Endometrial microvascular endothelial cells (primary cell): ENCODE results near the gene HNRNPD. TPM values are rescaled to one million over a fixed set of nuclear protein-coding genes. Genes with fewer than 3 reads are reported as not detected.
"Not testable (repeated sequence)": the region's sequence is repeated elsewhere in the genome, so short reads cannot be mapped to it uniquely, and the experiment has no call there.

Experiments
- in situ Hi-C: cut with HindIII; loops from 2 replicates; pipeline ENCODE4 v1.10.0; 2017; ENCODE audit warnings: low sequenced_read_pairs, low pct_unique_long_range_greater_than_20kb; ENCODE audit errors: inconsistent ontology term
- total RNA-seq: library from RNA; depleted of rRNA; stranded (reverse); fragments of >200 nt; gene quantifications from one replicate; pipeline ENCODE4 v1.2.3, GENCODE V29; 2015; ENCODE audit errors: inconsistent ontology term

HNRNPD gene, protein sequence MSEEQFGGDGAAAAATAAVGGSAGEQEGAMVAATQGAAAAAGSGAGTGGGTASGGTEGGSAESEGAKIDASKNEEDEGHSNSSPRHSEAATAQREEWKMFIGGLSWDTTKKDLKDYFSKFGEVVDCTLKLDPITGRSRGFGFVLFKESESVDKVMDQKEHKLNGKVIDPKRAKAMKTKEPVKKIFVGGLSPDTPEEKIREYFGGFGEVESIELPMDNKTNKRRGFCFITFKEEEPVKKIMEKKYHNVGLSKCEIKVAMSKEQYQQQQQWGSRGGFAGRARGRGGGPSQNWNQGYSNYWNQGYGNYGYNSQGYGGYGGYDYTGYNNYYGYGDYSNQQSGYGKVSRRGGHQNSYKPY
- total RNA-seq = 103 TPM

GRCh38 chr4:82373816-82374625, at the start of gene HNRNPD:
Gene HNRNPD (minus strand): TSS chr4:82373991. CDS start chr4:82373678, 313 bp downstream.
- in situ Hi-C loops = no loop called here

DNA sequence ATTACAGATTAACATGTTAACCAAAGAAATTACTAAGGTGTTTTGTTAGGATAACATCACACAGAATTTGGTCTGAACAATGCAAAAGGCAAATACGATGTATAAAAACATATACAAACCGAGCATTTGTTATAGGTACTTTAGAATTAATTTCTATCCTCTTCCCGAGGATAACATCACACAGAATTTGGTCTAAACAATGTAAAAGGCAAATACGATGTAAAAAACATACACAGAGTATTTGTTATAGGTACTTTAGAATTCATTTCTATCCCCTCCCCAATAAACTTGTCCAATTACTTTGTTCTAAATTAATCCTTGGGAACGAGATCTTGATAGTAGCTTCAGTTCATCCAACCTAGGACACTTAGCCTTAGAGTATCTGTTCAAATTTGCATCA, 48.8 kb upstream of the HNRNPD start:
- in situ Hi-C loops = no loop called here

DNA sequence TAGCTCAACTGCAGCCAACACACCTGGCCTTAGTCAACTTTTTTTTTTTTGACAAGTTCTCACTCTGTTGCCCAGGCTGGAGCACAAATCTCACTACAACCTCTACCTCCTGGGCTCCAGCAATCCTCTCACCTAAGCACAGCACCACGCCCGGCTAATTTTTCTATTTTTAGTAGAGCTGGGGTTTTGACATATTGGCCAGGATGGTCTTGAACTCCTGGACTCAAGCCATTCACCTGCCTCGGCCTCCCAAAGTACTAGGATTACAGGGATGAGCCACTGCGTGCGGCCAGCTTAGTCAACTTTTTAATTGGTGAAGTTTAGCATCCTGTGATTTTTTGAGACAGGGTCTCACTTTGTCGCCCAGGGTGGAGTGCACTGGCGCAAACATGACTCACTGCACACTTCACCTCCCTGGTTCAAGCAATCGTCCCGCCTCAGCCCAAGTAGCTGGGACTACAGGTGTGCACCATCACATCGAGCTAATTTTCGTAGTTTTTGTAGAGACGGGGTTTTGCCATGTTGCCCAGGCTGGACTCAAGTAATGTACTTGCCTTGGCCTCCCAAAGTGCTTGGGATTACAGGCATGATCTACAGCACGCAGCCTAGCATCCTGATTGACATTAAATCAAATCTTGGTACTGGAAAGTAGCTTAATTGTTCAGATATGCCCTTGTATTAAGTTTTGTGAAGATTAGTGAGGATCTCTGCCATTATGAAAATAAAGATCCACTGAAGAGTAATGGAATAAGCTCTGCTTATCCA, 48.2 kb upstream of the HNRNPD start:
- in situ Hi-C loops = no loop called here

GRCh38 chr4:82419451-82419850, 45.7 kb upstream of the HNRNPD start:
- in situ Hi-C loops = no loop called here

GRCh38 chr4:82415922-82416365, 42.2 kb upstream of the HNRNPD start:
- in situ Hi-C loops = no loop called here

DNA sequence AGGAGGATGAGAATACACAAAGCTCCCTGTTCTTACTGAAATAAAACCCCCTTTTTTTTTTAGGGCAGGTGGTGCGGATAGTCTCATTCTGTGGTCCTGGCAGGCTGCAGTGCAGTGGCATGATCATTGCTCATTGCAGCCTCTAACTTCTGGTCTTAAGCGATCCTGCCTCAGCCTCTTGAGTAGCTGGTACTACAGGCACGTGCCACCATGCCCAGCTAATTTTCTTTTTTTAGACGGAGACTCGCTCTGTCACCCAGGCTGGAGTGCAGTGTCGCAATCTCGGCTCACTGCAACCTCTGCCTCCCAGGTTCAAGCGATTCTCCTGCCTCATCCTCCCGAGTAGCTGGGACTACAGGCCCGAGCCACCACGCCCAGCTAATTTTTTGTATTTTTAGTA, 41.3 kb upstream of the HNRNPD start:
- in situ Hi-C loops = not testable (repeated sequence)

DNA sequence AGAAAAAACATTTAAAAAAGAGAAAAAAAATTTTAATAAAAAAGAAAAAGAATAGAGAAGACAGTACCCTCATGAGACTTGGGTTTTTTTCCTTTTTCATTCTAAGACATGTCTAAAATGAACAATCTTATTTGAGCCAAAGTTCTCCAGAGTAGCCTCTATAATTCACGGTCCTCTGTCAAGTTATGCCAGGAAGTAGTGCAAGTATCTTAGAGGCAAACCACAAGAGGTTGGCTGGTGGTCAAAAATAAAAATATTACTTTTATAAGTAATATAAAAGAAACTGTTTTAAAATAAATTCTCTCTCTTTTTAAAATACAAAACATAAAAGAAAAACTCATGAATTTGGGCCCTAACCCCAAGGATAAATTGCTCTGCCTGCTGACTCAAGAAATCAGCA, 29.9 kb upstream of the HNRNPD start:
- in situ Hi-C loops = no loop called here

- in situ Hi-C loops = no loop called here
Measured at GRCh38 chr4:82402196-82402775, 28.5 kb upstream of the HNRNPD start.

DNA sequence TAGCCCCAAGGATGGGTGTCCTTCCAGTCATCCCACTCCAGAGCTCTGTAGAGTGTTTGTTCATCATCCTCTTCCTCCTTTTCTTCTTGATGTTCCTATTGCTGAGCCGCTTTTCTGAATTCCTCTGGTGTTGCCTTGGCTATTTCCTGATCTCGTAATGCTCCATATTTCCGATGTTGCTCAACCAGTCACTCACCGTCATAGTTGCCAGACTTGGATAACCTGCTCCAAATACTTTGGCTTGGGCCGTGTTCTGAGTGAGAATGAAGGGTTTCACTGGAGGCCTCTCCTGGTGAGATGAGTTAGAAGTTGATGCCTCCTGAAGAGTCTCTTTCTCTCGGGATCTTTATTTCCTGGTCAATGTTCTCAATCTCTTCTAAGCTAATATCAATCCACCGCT, 27.8 kb upstream of the HNRNPD start:
- in situ Hi-C loops = no loop called here

- in situ Hi-C loops = no loop called here
Measured at GRCh38 chr4:82398263-82398662, 24.5 kb upstream of the HNRNPD start.

GRCh38 chr4:82397527-82397926, 23.7 kb upstream of the HNRNPD start:
- in situ Hi-C loops = no loop called here

- in situ Hi-C loops = no loop called here
Measured at GRCh38 chr4:82394896-82395295, 21.1 kb upstream of the HNRNPD start.

- in situ Hi-C loops = not testable (repeated sequence)
Measured at GRCh38 chr4:82390061-82390460, 16.3 kb upstream of the HNRNPD start.

DNA sequence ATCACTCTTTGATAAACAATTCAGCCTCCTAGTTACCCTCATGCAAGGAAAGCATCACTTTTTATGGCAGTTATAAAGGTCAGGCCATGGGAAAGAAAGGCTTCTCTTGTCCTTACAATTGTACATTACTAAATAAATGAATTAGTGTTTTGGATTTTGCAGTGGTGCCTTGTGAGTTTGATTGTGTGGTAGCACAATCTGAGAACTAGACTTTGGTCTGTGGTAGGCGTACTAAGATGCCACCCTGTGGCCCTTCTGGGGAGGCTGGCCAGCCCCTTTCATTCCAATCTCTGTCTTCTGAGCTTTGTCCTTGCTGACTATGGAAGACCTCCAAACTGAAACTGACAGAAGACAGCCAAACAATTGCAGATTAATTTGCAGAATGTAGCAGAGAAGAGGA, 14.6 kb upstream of the HNRNPD start:
- in situ Hi-C loops = no loop called here

DNA sequence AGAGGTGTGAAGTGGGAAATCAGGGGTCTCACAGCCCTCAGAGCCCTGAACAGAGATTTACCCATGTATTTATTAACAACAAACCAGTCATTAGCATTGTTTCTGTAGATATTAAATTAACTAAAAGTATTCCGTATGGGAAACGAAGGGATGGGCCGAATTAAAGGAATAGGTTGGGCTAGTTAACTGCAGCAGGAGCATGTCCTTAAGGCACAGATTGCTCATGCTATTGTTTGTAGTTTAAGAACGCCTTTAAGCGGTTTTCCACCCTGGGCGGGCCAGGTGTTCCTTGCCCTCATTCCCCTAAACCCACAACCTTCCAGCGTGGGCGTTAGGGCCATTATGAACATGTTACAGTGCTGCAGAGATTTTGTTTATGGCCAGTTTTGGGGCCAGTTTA, 12.5 kb upstream of the HNRNPD start:
- in situ Hi-C loops = not testable (repeated sequence)

- in situ Hi-C loops = no loop called here
Measured at GRCh38 chr4:82382751-82383150, 9.0 kb upstream of the HNRNPD start.

GRCh38 chr4:82381661-82382296, 8.0 kb upstream of the HNRNPD start:
- in situ Hi-C loops = no loop called here

DNA sequence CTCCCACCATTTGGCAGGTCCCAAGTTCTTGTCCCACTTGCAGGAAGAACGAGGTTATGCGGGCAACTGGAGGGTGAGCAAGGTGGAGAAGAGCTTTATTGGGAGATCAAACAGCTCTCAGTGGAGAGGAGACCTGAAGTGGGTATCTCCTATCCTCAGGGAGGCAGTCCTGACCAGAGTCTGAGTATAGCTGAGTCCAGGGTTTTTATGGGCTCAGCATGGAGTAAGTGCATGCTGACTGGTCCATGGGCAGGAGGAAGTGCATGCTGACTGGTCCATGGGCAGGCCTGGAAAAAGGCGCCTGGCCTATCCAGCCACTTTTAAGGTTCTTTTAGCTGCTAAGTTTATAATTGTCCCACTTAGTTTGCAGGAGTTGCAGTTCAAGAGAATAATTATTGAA, 7.4 kb upstream of the HNRNPD start:
- in situ Hi-C loops = no loop called here

GRCh38 chr4:82380831-82381230, 7.0 kb upstream of the HNRNPD start:
- in situ Hi-C loops = no loop called here
